Activated T-cell treated with anti-CD3 and anti-CD28 coated beads, Interleukin-2, amount 50 U/mL, for 72 hours (primary cell): ENCODE data around the gene CCDC60. TPM values are rescaled to one million over a fixed set of nuclear protein-coding genes. Genes with fewer than 3 reads are reported as not detected.

Source experiments
- ATAC-seq, 2 donors: fragments of 150-1000 bp; cut with Tn5 transposase; replicated peaks in 1 of 2; 2 replicates each; pipeline ENCODE4 v1.10.0; 2021; ENCODE audit warnings: moderate library complexity in 2 of 2, mild to moderate bottlenecking in 1 of 2
- DNase-seq, 2 donors: peaks; one replicate each; pipeline ENCODE4 v3.0.0; 2021 to 2022; ENCODE audit warnings: mixed read lengths in 1 of 2
- H3K27ac Mint-ChIP-seq: one replicate; pipeline ENCODE4 v1.8.0; 2022; ENCODE audit warnings: mild to moderate bottlenecking, moderate library complexity, mixed read lengths
- H3K27me3 Mint-ChIP-seq: one replicate; pipeline ENCODE4 v1.8.0; 2022; ENCODE audit warnings: low read depth, mixed read lengths
- H3K36me3 Mint-ChIP-seq, 2 donors: one replicate each; pipeline ENCODE4 v1.8.0; 2022; ENCODE audit warnings: mixed read lengths in 2 of 2, mild to moderate bottlenecking in 1 of 2; ENCODE audit not compliant: insufficient read depth in 2 of 2
- H3K4me1 Mint-ChIP-seq: one replicate; pipeline ENCODE4 v1.8.0; 2022; ENCODE audit warnings: low read depth, mixed read lengths
- H3K4me3 Mint-ChIP-seq, 2 donors: one replicate each; pipeline ENCODE4 v1.8.0; 2022; ENCODE audit warnings: mild to moderate bottlenecking in 2 of 2, mixed read lengths in 2 of 2, moderate library complexity in 2 of 2
- H3K9me3 Mint-ChIP-seq, 2 donors: one replicate each; pipeline ENCODE4 v1.8.0; 2022; ENCODE audit warnings: mixed read lengths in 2 of 2
- total RNA-seq, 2 donors: library from RNA; stranded (reverse); gene quantifications; one replicate each; pipeline ENCODE4 v1.2.3, GENCODE V29; 2022

The CCDC60 gene
- total RNA-seq, 2 donors from 2014 or later, result not detected

DNA sequence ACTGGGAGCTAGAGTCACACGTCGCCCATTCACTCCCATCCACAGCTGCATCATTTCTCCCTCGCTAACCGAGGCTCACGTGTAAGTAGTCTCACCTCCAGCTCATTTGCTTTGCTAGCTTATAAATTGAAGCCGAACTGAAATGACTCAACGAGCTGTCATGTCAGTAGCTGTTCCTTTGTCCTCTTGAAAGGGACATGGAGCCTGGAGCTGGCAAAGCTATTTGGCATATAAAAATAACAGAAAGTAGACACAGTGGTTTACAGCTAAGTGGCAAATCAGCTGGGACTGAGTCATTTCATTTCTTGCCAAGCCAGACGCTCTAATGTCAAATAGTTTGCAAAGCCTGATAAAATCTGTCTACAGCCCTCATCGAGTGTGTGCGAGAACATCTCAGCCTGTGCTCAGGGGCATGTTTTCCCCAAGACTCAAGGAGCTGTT is 144.6 kb downstream of the CCDC60 start:
- H3K27me3 Mint-ChIP-seq, result no peaks in the 10 kb centered on the region
- H3K36me3 Mint-ChIP-seq, result no peaks in the 10 kb centered on the region
- no peak for ATAC-seq
- no peak overlapping the region for H3K27ac Mint-ChIP-seq
- H3K9me3 Mint-ChIP-seq, result peaks cover 2 to 3% of the 10 kb centered on the region in 2 donors
- DNase-seq, result no peak
- H3K4me3 Mint-ChIP-seq, result no peak overlapping the region
- H3K4me1 Mint-ChIP-seq, result no peaks in the 10 kb centered on the region

DNA sequence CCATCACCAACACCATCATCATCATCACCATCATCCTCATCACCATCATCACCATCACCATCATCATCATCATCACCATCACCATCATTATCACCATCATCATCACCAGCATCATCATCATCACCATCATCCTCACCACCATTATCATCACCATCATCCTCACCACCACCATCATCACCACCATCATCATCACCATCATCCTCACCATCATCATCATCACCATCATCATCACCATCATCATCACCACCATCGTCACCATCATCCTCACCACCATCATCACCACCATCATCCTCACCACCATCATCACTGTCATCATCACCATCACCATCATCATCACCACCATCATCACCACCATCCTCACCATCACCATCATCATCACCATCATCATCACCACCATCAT is 146.0 kb downstream of the CCDC60 start:
- Mint-ChIP-seq H3K9me3 (peaks cover 2 to 3% of the 10 kb centered on the region in 2 donors), H3K27ac (no peak overlapping the region), H3K4me3 (no peak overlapping the region), H3K4me1 (no peaks in the 10 kb centered on the region), H3K36me3 (no peaks in the 10 kb centered on the region), H3K27me3 (no peaks in the 10 kb centered on the region)
- DNase-seq, result no peak
- no peak for ATAC-seq

DNA sequence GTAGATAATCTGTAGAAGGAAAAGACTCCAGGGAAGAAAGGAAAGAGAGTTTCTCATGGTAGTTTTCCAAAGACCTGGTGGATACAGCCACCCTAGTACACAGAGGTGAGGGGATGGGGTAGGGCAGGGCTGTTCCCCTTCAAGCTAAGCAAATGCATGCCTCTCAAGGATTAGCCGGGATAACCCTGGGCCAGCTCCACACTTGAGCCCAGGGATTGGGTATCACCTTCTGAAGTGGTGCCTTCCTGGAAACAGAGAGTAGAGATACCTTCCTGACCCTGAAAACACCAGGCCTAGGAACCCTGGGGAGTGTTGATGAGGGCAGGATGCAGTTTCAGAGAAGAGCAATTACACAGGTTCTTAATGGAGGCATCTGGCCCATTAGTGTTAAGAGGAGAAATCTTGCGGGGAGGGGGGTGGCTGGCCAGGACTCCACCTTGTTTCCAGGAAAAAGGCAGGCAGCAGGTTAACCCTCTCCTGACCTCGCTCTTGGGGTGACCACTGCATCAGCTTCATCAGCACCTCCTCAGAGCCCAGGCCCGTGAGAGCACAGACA is 152.1 kb downstream of the CCDC60 start:
- DNase-seq, result no peak
- ATAC-seq, result no peak
- Mint-ChIP-seq H3K4me3 (no peak overlapping the region), H3K27me3 (peaks cover 14% of the 10 kb centered on the region), H3K36me3 (no peaks in the 10 kb centered on the region), H3K27ac (no peak overlapping the region), H3K9me3 (no peaks in the 10 kb centered on the region), H3K4me1 (no peaks in the 10 kb centered on the region)

DNA sequence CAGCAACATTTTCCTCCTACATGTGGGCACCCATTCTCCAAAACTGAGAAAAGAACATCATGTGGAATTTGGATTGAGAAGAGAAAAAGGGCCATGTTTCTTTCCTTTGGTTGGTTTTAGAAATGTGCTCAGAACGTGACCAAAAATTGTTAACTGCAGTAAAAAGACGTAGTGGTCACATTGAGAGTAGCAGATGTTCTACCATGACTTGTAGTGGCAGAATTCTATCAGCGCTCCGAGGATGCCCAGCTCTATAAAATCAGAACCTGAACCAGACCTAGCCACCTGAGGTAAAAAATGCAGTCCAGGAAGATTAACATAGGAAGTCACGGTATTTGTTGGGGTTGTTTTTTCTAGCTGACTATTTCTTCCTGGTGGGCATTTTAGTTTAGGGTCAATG is 157.3 kb downstream of the CCDC60 start:
- no peak for DNase-seq
- no peaks in the 10 kb centered on the region for H3K36me3 Mint-ChIP-seq
- no peaks in the 10 kb centered on the region for H3K9me3 Mint-ChIP-seq
- peaks cover 24% of the 10 kb centered on the region for H3K27me3 Mint-ChIP-seq
- ATAC-seq, result no peak
- no peaks in the 10 kb centered on the region for H3K4me1 Mint-ChIP-seq
- H3K4me3 Mint-ChIP-seq, result no peak overlapping the region
- no peak overlapping the region for H3K27ac Mint-ChIP-seq

DNA sequence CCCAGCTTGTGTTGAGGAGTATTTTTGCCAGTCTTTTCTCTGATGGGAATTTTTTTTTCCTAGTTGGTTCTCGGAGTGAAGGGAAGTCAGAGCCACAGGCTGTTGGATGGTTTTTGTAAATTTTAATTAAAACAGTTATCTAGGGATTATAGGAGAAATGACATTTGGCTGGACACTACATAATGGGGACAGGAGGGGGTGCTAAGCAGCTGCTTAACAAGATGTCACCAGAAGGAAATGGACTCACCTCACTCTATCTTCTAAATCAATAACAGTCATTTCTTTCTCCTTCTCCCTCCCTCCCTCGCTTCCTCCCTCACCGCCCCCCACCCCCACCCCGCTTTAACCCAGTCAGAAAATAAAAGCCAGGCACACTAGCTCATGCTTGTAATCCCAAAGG is 165.7 kb downstream of the CCDC60 start:
- Mint-ChIP-seq H3K27ac (no peak overlapping the region), H3K4me1 (no peaks in the 10 kb centered on the region), H3K36me3 (no peaks in the 10 kb centered on the region), H3K9me3 (no peaks in the 10 kb centered on the region), H3K27me3 (peaks cover 22% of the 10 kb centered on the region), H3K4me3 (no peak overlapping the region)
- no peak for DNase-seq
- no peak for ATAC-seq

DNA sequence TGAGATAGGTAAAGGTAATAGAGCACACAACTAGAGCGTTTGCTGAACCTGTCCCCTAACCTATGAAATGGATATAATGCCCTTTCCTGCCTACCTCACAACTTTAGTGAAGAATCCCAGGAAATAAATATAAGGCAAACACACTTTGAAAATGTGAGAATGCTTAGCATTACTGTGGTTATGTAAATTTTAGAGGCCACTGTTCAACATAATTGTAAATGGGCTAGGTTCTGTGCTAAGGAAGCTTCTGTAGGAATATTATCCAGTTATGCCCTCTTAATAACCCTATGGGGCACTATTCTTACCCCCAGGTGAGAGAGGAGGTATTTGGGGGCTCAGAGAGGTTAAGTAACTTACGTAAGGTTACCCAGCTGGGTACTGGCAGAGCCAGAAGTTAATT is 166.5 kb downstream of the CCDC60 start:
- no peak overlapping the region for H3K27ac Mint-ChIP-seq
- ATAC-seq (no peak), DNase-seq (no peak)
- H3K4me3 Mint-ChIP-seq, result no peak overlapping the region
- H3K4me1 Mint-ChIP-seq, result no peaks in the 10 kb centered on the region
- H3K27me3 Mint-ChIP-seq, result peaks cover 21% of the 10 kb centered on the region
- H3K9me3 Mint-ChIP-seq, result no peaks in the 10 kb centered on the region
- no peaks in the 10 kb centered on the region for H3K36me3 Mint-ChIP-seq

DNA sequence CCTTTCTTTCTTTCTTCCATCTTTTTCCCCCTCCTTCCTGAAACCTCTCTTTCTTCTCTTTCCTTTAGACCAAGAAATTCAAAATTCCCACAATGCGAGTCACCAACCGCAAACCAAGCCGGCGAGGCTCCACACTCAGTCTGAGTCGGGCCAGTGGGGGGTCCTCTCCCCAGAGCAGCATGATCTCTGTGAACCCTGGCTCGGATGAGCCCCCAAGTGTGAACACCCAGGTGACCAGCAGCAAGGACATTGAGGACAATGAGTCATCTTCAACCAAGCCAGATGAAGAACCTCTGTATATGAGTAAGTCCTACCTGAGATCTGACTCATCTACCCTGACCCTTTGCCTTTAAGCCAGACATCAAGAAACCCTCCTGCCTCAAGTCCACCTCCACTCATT is 170.5 kb downstream of the CCDC60 start:
- Mint-ChIP-seq H3K9me3 (no peaks in the 10 kb centered on the region), H3K36me3 (no peaks in the 10 kb centered on the region), H3K4me1 (no peaks in the 10 kb centered on the region), H3K27me3 (peaks cover 6% of the 10 kb centered on the region), H3K27ac (no peak overlapping the region), H3K4me3 (no peak overlapping the region)
- ATAC-seq (no peak), DNase-seq (no peak)

DNA sequence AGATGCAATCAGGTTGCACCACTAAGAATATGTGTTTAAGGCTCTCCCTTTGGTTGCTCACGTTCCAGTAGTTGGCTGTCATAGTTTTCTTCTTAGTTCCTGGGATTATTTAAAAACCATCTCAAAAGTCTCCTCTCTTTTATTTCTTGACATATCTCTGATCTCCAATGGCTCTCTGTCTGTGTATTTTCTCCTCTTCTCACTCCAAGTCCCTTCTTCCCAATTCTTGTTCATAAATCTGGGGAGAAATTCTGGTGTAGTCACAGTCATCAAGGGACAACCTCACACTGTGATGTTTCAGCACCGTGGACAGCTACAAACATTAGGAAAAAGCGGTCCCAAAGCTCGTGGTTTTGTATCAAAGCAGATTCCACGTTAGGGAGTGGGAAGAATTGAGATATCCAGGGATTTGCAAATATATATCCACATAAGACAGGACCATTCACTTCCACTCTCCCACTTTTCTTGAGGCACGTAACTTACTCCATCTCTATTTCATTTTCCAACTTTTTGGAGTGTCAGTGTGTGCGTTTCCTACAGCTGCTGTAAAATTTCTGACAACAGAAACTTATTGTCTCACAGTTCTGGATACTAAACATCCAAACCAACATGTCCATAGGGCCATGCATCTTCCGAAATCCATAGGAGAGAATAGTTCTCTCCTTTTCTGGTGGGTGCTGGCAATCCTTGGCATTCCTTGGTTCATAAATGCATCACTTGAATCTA is 178.4 kb downstream of the CCDC60 start:
- Mint-ChIP-seq H3K4me1 (no peaks in the 10 kb centered on the region), H3K9me3 (peaks cover 0 to 4% of the 10 kb centered on the region in 2 donors), H3K27ac (no peak overlapping the region), H3K4me3 (no peak overlapping the region), H3K27me3 (peaks cover 5% of the 10 kb centered on the region), H3K36me3 (no peaks in the 10 kb centered on the region)
- ATAC-seq (no peak), DNase-seq (no peak)

DNA sequence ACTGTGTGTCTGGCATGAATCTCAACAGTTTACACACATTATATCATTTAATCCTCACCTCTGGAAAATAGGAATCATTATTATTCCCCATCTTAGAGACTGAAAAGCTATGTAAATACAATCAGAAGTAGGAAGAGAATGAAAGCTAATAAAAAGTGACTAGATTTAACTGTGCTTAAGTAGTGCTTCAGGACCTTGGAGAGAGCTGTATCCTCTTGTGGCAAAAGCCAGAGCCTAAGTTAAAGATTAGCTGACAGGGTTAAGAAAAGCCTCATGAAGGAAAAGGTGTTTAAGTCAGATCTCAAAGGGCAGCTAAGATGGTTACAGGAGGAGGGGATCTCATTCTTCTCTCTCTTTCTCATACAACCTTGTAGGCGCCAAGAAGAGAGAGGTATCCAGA is 193.7 kb downstream of the CCDC60 start:
- DNase-seq, result no peak
- Mint-ChIP-seq H3K27me3 (no peaks in the 10 kb centered on the region), H3K27ac (no peak overlapping the region), H3K36me3 (no peaks in the 10 kb centered on the region), H3K4me3 (no peak overlapping the region), H3K4me1 (no peaks in the 10 kb centered on the region), H3K9me3 (peaks cover 0 to 2% of the 10 kb centered on the region in 2 donors)
- ATAC-seq, result no peak

DNA sequence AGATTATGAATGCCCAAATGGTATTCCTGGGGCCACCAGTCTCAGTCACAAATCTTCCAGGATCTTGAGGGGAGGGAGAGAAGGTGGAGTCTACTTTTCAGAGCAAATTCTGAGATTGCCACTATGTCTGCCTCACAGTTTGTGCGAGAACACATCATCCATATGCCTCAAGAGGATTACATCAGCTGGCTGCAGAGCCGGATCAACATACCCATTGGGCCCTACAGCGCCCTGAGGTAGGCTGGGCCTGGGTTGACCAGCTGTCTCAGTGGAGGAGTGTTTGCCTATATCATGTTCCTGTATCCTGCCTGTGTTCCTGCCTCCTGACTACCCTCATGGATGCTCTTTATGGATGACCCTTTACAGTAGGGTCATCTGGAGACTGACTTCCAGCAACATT is 205.9 kb downstream of the CCDC60 start:
- Mint-ChIP-seq H3K4me1 (no peaks in the 10 kb centered on the region), H3K27me3 (peaks cover 25% of the 10 kb centered on the region), H3K9me3 (peaks cover 0 to 3% of the 10 kb centered on the region in 2 donors), H3K4me3 (no peak overlapping the region), H3K27ac (no peak overlapping the region), H3K36me3 (no peaks in the 10 kb centered on the region)
- ATAC-seq (no peak), DNase-seq (no peak)

DNA sequence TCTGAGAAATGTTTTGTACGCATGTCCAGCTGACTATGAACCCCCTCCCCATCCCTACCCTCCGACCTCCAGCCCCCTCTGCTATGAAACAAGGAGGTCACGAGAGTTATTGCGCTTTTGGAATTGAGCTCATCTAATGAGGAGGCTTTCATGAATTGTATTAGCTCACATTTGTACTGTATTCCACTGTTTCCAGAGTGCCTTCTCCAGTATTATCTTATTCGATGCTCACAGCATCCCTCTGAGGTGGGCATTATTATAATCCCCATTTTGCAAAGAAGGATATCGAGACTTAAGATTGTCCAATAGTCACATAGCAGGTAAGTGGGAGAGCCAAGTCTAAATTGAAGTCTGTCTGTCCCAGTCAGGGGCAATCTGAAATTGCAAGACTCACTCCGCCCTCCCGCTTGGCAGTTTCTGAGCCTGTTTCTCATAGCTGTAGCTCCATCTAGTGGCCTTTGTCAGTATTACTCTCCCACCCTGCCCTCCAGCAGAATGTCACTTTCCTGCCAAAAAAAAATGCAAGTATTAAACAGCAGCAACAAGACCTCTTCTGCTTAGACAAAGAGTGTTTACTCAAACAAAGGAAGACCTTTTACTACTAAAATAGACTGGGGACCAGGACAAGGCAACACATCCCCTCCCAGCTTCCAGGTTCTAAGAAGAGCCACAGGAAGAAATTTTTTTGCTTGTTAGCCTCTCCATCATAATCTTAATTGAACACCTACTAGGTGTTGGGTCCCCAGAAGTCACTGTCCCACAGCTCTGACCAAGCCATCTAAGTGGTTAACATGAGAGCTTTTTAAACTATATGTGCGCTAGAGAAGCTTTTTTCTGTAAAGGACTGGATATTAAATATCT is 210.5 kb downstream of the CCDC60 start:
- DNase-seq, result peak; percentile 54 to 61
- no peak for ATAC-seq
- no peak overlapping the region for H3K4me3 Mint-ChIP-seq
- no peaks in the 10 kb centered on the region for H3K36me3 Mint-ChIP-seq
- no peaks in the 10 kb centered on the region for H3K4me1 Mint-ChIP-seq
- H3K27ac Mint-ChIP-seq, result no peak overlapping the region
- peaks cover 13% of the 10 kb centered on the region for H3K27me3 Mint-ChIP-seq
- no peaks in the 10 kb centered on the region for H3K9me3 Mint-ChIP-seq

DNA sequence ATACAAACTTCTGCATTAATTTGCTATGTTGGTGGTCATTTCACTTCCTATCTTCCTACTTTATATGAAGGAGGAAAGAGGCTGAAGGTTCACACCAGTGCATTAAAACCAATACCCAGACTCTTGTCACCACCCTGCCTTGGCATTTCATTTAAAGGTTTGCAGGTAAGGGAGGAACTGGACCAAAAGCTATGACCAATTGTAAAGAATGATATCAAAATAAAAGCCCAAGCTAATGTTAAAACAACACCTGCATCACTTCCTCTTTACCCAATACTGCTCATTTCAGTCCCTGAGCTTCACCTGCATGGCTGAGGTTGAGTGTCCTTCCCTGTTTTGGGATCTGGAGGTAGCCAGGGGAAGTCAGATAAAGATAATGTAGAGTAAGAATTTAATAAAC is 211.8 kb downstream of the CCDC60 start:
- no peaks in the 10 kb centered on the region for H3K4me1 Mint-ChIP-seq
- peaks cover 20% of the 10 kb centered on the region for H3K27me3 Mint-ChIP-seq
- H3K36me3 Mint-ChIP-seq, result no peaks in the 10 kb centered on the region
- no peak overlapping the region for H3K4me3 Mint-ChIP-seq
- H3K27ac Mint-ChIP-seq, result no peak overlapping the region
- no peaks in the 10 kb centered on the region for H3K9me3 Mint-ChIP-seq
- ATAC-seq (no peak), DNase-seq (no peak)

DNA sequence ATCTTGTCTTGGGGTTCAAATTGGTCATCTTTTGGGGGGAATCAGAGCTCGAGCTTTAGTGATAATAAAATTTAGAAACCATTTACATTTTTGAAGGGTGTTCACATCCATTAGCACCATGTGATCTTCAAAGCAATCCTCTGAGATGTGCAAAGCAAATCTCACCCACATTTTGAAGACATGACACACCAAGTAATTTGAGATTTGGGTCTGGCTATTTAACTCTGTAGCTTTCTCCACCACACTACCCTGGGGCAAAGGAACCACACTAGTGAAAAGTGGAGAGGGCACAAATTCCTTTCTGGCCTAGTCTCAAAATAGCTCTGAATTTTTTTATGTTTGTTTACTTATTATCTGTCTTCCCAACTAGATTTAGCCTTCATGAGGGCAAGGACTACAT is 212.5 kb downstream of the CCDC60 start:
- Mint-ChIP-seq H3K4me1 (no peaks in the 10 kb centered on the region), H3K27me3 (peaks cover 20% of the 10 kb centered on the region), H3K27ac (no peak overlapping the region), H3K4me3 (no peak overlapping the region), H3K9me3 (no peaks in the 10 kb centered on the region), H3K36me3 (no peaks in the 10 kb centered on the region)
- DNase-seq, result no peak
- no peak for ATAC-seq
